ENCODE measurements around the gene PLEKHH1. TPM values are rescaled to one million over a fixed set of nuclear protein-coding genes. Genes with fewer than 3 reads are reported as not detected.
A peak's percentile ranks its signal among the peaks of the same experiment; 100 is the strongest.

Gene PLEKHH1
- total RNA-seq, 1 donor from 2014 or later: 40.0 TPM

DNA sequence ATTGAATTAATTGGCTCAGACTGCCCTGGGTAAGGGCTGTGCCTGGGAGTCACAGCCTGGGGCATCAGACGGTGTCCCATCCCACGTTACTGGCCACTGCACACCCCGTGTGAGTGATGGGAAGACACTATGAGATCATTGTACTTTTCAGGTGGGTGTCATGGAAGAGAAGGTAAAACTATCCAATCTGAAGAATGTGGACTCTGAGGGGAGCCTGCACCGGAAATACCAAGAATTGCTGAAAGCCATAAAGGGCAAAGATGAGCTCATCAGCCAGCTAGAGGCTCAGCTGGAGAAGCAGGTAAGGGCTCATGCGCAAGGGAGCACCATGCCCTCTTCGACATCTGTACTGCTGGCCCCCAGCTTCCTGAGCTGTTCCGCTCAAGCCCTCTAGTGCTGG is 24.0 kb downstream of the PLEKHH1 start:
- Mint-ChIP-seq H3K36me3 (ENCODE audit: low read depth) (peaks cover 8% of the 10 kb centered on the region), H3K4me3 (no peak overlapping the region), H3K27ac (ENCODE audit: unreplicated experiment) (no peak overlapping the region), H3K27me3 (ENCODE audit: low read depth) (no peaks in the 10 kb centered on the region), H3K4me1 (peaks cover 5% of the 10 kb centered on the region), H3K9me3 (no peaks in the 10 kb centered on the region)
- DNase-seq (ENCODE audit: low read depth, low spot score): no peak
- TF ChIP-seq, protein P1, sequence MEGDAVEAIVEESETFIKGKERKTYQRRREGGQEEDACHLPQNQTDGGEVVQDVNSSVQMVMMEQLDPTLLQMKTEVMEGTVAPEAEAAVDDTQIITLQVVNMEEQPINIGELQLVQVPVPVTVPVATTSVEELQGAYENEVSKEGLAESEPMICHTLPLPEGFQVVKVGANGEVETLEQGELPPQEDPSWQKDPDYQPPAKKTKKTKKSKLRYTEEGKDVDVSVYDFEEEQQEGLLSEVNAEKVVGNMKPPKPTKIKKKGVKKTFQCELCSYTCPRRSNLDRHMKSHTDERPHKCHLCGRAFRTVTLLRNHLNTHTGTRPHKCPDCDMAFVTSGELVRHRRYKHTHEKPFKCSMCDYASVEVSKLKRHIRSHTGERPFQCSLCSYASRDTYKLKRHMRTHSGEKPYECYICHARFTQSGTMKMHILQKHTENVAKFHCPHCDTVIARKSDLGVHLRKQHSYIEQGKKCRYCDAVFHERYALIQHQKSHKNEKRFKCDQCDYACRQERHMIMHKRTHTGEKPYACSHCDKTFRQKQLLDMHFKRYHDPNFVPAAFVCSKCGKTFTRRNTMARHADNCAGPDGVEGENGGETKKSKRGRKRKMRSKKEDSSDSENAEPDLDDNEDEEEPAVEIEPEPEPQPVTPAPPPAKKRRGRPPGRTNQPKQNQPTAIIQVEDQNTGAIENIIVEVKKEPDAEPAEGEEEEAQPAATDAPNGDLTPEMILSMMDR (conservative IDR thresholded peaks at IDR 0.05): no peak

DNA sequence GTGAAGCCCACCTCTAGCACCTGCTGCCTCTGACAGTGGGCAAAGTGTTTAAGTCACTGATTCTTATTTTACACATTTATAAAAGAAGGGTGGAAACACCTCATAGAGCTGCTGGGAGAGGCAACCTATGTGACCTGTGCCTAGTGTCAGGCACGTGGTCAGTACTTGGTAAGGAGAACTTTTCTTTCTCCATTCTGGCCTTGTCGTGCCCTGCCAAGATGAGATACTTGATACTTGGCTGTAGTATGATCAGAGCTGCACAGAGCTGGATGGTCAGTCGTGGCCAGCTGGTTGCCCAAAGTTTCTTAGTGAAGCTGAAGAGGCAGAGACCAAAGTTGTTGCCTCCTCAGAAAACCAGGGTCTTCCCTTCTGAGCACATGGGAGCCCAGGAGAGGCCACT is 24.6 kb downstream of the PLEKHH1 start:
- Mint-ChIP-seq H3K4me1 (peaks cover 5% of the 10 kb centered on the region), H3K36me3 (ENCODE audit: low read depth) (peaks cover 8% of the 10 kb centered on the region), H3K27ac (ENCODE audit: unreplicated experiment) (peak overlapping the region; percentile 35), H3K4me3 (no peak overlapping the region), H3K27me3 (ENCODE audit: low read depth) (no peaks in the 10 kb centered on the region), H3K9me3 (no peaks in the 10 kb centered on the region)
- DNase-seq (ENCODE audit: low read depth, low spot score): no peak
- TF ChIP-seq, protein P1 (conservative IDR thresholded peaks at IDR 0.05): no peak

GRCh38 chr14:67559639-67560038 is 26.5 kb downstream of the PLEKHH1 start:
- no peak for DNase-seq (ENCODE audit: low read depth, low spot score)
- Mint-ChIP-seq H3K27me3 (ENCODE audit: low read depth) (no peaks in the 10 kb centered on the region), H3K9me3 (no peaks in the 10 kb centered on the region), H3K36me3 (ENCODE audit: low read depth) (peaks cover 8% of the 10 kb centered on the region), H3K4me1 (peaks cover 5% of the 10 kb centered on the region), H3K4me3 (no peak overlapping the region), H3K27ac (ENCODE audit: unreplicated experiment) (peak overlapping the region; percentile 51)
- TF ChIP-seq, protein P1 (conservative IDR thresholded peaks at IDR 0.05): no peak

GRCh38 chr14:67562025-67562775 is 29.1 kb downstream of the PLEKHH1 start:
- peaks cover 8% of the 10 kb centered on the region for H3K36me3 Mint-ChIP-seq (ENCODE audit: low read depth)
- no peaks in the 10 kb centered on the region for H3K9me3 Mint-ChIP-seq
- H3K27ac Mint-ChIP-seq (ENCODE audit: unreplicated experiment): no peak overlapping the region
- DNase-seq (ENCODE audit: low read depth, low spot score): no peak
- H3K4me1 Mint-ChIP-seq: peaks cover 5% of the 10 kb centered on the region
- no peaks in the 10 kb centered on the region for H3K27me3 Mint-ChIP-seq (ENCODE audit: low read depth)
- TF ChIP-seq, protein P1 (conservative IDR thresholded peaks at IDR 0.05): no peak
- no peak overlapping the region for H3K4me3 Mint-ChIP-seq

GRCh38 chr14:67562776-67563150 is 29.7 kb downstream of the PLEKHH1 start:
- H3K9me3 Mint-ChIP-seq: no peaks in the 10 kb centered on the region
- no peak for DNase-seq (ENCODE audit: low read depth, low spot score)

More at GRCh38 chr14:67562776-67563150, 29.7 kb downstream of the PLEKHH1 start:
- TF ChIP-seq, protein P1 (conservative IDR thresholded peaks at IDR 0.05): no peak
- H3K36me3 Mint-ChIP-seq (ENCODE audit: low read depth): peaks cover 8% of the 10 kb centered on the region
- H3K4me3 Mint-ChIP-seq: no peak overlapping the region
- peaks cover 5% of the 10 kb centered on the region for H3K4me1 Mint-ChIP-seq
- no peak overlapping the region for H3K27ac Mint-ChIP-seq (ENCODE audit: unreplicated experiment)
- H3K27me3 Mint-ChIP-seq (ENCODE audit: low read depth): no peaks in the 10 kb centered on the region
